Breast epithelium (tissue), 3 donors: Measurements from ENCODE around the gene ARID1B.

ENCODE experiments used
- CTCF ChIP-seq, 3 donors: fragments of 450-650 bp; IDR thresholded peaks; one replicate each; pipeline ENCODE4 v1.5.1; 2016 to 2017; ENCODE audit warnings: antibody characterized with exemption in 3 of 3, mild to moderate bottlenecking in 3 of 3, moderate library complexity in 3 of 3
- POLR2A ChIP-seq: fragments of 450-650 bp; IDR thresholded peaks from one replicate; pipeline ENCODE4 v1.6.1; 2016; ENCODE audit warnings: antibody characterized with exemption, mild to moderate bottlenecking, moderate library complexity
- POLR2AphosphoS5 ChIP-seq, 3 donors: sonication (generic); formaldehyde crosslinking; IDR thresholded peaks; one replicate each; pipeline ENCODE4 v1.6.1; 2017; ENCODE audit warnings: antibody characterized with exemption in 3 of 3

GRCh38 chr6:156989159-156989806, 212.1 kb downstream of the ARID1B start:
- TF ChIP-seq CTCF (IDR thresholded peaks at IDR 0.05) (no peak), POLR2A (no peak), POLR2AphosphoS5 (IDR thresholded peaks at IDR 0.05) (no peak)
